GM19035 (cell line): ENCODE data around the gene DNAJC19.
"Not testable (repeated sequence)": the region's sequence is repeated elsewhere in the genome, so short reads cannot be mapped to it uniquely, and the experiment has no call there.

Experiments used
- ATAC-seq: cut with Tn5 transposase; IDR thresholded peaks from one replicate; pipeline ENCODE4 v1.9.1; 2021; ENCODE audit not compliant: unreplicated experiment

Gene DNAJC19

DNA sequence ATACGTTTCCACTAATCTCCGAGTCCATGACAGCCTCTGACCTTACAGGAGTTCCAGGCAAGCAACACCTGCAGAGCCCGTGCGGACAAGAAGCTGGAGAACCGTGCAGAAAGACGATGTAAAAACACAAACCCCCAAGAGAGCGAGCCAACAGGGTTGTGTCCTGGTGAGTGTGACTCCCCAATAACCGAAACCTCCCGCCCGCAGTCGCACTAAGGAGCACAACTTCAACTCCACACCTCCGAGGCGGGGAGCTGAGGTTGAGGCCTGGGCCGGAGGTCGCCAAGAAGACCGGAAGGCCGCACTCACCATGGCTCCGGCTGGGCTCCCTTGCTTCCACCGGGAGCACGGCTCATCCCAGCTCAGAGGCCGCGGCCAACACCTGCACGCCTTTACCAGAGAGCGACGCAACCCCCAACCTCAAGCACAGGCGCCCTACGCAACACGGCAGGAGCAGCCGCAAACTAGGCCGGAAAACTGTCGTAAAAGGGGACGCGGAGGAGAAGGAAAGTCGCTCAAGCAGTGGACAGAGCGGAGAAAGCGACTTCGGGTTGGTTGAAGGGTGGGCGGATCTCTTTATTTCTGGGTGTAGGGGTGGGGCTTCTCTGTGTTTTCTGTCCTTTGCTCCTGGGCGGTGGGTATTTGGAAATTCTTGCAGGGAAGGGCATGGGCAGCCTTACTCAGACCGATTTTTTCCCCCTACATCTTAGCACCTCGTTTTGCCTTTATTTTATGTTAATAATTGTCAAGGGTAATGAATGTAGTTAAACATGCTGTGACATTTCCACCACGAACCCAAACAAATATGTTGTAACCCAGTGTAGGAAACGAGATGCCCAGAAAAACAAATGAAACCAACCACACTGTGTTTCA lies at the start of gene DNAJC19:
DNAJC19 (minus strand) TSS at position 446 of the 873 bp plus-strand sequence; CDS start at position 312, 134 bp downstream.
- peak; percentile 97 for ATAC-seq

DNA sequence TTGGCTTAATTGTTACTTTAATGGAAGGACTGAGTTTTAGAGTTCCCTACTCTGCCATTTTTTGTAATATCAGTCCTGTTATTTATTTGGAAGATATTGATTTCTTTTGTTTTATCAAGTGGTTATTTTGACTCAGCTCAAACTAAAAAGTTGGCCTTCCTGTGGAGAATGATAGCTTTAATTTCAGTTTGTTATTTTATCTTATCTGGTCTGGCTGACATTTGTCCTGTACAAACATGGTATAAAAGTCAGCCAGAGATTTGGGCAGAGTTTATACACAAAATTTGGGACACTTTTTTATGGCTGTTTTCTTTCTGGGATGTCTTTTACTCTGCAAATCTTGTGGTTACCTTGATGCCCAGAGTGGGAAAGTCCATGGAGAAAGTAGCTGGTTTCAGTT lies 41.4 kb upstream of the DNAJC19 start:
- ATAC-seq = no peak

DNA sequence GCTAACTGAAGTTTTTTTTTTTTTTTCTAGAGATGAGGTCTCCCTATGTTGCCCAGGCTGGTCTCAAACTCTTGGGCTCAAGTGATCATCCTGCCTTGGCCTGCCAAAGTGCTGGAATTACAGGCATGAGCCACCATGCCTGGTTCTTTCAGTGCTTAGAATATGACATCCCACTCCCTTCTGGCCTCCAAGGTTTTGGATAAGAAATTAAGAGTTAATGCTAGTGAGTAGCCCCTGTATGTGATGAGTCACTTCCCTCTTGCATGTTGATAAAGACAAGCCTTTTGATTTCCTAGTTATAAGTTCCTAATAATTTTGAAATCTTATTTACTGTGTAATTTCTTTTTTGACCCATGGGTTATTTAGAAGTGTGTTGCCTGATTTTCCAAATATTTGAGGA lies 35.7 kb upstream of the DNAJC19 start:
- ATAC-seq = no peak

DNA sequence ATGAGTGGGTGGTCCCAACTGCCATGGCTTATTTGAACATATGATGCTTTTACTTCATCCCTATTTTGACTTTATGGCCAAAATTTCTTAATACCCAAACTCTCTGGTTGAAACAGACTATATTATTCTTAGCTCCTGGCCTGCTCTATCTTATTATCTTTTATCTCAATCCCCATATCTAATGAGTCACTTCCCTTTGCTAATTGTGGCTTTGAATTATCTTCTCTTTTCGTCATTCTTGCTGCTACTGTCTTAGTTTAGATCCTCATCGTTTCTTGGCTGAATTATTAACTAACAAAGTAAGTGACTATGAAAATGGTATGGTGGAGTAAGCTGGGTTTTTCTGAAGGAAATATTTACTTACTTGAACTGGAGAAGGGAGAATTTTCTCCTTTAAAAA lies 28.2 kb upstream of the DNAJC19 start:
- ATAC-seq = no peak

DNA sequence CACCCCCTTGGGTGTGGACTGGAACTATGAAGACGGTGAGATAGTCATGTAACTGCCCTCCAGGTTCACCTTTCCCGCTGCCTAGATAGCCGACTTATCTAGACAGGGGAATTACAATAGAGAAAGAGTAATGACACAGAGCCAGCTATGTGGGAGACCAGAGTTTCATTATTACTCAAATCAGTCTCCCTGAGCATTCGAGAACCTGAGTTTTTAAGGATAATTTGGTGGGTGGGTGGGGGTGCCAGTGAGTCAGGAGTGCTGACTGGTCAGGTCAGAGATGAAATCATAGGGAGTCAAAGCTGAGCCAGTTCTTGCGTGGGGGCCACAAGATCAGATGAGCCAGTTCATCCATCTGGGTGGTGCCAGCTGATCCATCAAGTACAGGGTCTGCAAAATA lies 19.7 kb upstream of the DNAJC19 start:
- ATAC-seq = no peak

DNA sequence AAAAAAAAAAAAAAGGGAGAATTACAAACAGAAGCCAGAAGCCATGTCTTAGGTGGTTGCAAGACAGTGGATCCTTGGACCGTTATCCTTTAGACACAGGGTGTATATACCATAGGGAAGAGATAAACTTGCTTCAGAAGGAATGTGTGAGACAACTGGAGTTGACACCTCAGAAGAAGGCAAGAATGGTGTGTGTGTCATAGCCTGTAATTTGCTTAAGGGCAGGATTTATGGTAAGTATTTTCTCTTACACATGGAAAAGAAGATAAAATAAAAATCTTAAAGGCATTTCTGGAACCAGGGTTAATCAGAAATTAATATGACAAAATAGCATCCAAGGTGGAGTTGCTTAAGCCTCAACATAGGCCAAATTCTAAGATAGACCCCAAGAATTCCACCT lies 19.3 kb upstream of the DNAJC19 start:
- no peak for ATAC-seq

DNA sequence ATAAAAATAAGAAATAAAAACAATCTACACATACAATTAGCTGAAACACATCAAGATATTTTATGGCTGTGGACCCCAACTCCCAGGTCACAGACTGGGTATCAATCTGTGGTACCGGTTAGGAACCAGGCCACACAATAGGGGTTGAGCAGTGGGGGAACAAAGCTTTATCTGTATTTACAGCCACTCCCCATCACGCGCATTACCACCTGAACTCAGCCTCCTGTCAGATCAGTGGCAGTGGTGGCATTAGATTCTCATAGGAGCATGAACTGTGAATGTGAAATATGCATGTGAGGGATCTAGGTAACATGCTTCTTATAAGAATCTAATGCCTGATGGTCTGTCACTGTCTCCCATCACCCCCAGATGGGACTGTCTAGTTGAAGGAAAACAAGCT lies 17.7 kb upstream of the DNAJC19 start:
- no peak for ATAC-seq

DNA sequence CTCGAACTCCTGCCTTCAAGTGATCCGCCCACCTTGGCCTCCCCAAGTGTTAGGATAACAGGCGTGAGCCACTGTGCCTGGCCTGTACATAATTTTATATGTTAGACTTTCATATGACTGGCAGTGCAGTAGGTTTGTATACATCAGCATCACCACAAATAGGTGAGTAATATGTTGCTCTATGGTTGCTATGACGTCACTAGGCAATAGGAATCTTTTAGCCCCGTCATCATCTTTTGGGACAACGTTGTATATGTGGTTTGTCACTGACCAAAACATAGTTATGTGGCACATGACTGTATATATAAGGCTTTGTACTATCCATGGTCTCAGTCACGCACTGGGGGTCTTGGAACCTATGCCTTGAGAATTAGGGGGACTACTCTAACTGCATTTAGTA lies 17.0 kb upstream of the DNAJC19 start:
- no peak for ATAC-seq

DNA sequence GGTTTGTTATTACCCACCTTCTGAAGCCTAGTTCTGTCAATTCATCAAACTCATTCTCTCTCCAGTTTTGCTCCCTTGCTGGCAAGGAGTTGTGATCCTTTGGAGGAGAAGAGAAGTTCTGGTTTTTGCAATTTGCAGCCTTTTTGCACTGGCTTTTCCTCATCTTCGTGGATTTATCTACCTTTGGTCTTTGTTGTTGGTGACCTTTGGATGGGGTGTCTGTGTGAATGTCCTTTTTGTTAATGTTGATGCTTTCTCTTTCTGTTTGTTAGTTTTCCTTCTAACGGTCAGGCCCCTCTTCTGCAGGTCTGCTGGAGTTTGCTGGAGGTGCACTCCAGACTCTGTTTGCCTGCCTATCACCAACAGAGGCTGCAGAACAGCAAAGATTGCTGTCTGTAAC lies 13.9 kb upstream of the DNAJC19 start:
- not testable (repeated sequence) for ATAC-seq

DNA sequence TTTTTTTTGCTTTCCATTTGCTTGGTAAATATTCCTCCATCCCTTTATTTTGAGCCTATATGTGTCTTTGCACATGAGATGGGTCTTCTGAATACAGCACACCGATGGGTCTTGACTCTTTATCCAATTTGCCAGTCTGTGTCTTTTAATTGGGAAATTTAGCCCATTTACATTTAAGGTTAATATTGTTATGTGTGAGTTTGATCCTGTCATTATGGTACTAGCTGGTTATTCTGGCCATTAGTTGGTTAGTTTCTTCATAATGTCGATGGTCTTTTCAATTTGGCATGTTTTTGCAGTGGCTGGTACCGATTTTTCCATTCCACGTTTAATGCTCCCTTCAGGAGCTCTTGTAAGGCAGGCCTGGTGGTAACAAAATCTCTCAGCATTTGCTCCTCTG lies 12.8 kb upstream of the DNAJC19 start:
- not testable (repeated sequence) for ATAC-seq

DNA sequence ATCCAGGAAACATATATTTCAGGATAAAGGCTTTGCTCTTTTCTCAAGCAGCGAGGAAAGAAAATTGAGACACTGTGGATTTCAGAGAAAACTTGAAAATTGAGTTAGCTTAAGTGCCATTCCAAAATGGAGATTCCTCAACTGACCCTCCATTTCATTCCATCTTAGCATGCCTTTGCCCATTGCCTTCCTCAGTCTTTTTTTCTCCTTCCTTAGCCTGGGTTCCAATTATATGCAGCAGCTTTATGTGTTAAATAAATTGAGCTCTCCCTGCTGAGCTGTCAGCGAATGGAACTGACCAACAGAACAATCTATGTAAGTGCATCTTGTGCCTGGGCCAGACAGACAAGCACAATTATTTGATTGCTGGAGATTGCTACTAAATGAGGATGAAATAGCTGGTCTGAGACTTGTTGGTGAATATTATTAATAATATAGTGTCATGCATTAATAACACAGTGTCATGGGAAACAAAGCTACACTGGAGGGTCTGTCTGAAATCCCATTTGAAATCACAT lies 6.9 kb upstream of the DNAJC19 start:
- ATAC-seq = no peak

DNA sequence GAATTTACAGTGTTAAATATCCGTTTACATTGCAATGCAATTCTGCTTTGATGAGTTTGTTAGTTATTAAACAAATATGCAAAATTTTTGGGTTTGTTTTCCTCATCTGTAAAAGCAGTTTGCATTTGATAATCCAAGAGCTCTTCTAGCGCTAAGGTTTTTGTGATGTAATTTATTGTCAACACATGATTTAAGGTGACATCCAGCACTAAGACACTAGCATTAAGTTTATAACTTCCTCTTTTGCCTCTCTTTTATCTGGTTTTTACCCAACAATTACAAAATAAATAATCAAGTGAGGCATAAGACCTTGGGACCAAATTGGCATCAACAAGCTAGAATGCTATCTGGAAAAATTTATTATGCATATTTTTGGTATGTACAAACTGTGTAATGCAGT lies 969 bp upstream of the DNAJC19 start:
- no peak for ATAC-seq

DNA sequence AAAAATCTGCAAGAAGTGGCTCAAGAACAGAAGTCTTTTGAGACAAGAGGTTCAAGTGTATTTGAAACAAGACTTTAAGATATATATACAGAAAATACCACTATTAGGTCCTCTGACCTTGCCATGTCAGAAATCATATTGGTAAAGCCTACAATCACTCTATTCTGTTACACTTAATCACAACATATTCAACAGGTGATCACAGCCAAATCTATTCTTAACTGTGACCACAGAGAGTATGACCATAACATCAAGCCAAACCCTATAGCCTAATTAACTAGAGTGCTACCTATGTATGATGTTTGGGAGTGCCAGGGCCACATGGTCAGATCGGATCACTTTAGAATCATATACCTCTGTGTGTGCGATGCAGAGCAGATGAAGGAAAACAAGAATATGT lies 2.2 kb downstream of the DNAJC19 start:
- no peak for ATAC-seq

DNA sequence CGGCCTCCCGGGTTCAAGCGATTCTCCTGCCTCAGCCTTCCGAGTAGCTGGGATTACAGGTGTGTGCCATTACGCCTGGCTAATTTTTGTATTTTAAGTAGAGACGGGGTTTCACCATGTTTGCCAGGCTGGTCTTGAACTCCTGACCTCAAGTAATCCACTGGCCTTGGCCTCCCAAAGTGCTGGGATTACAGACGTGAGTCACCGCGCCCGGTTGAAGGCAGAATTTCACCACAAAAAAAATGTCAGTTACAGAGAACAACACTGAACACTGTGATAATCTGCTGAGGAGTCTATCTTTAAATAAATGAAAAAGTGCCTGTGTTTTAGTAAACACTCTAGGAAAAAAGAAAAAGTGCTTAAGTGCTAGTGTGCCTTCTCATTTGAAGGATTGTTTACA lies 3.2 kb downstream of the DNAJC19 start:
- ATAC-seq = not testable (repeated sequence)

DNA sequence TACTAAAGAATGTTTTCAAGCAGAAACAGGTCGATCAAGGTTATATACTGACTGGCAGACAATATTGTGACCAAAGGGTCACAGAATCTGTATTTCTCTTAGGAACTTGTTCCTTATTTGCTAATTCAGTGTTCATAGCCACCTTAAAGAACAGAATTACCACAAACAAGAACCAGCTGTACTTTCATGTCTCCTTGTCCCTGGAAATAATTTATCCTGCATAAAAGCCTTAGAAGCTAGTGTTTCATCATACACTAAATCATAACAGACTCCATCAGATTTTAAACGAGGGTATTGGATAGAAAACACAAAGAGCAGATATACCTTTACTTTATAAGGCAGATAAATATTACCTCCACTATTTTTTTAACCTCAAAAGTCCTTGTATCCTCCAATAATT lies 6.4 kb downstream of the DNAJC19 start:
- no peak for ATAC-seq

DNA sequence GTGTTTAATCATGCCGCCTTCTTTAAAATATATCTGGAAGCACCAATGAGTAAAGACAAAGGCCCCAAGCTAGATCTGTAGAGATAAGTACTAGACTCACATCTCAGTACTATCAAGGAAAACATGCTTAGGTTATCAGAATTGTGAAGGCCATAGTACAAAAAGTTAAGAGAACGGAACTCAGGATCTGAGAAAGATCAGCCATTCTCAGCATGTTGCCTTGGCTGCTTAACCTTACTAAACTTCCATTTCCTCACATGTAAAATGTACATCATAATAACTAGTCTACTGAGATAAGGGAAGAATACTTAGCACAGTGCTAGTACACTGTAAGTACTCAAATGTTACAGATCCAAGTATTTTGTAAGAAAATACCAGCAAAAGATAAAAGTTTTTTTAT lies 7.6 kb downstream of the DNAJC19 start:
- ATAC-seq = no peak

DNA sequence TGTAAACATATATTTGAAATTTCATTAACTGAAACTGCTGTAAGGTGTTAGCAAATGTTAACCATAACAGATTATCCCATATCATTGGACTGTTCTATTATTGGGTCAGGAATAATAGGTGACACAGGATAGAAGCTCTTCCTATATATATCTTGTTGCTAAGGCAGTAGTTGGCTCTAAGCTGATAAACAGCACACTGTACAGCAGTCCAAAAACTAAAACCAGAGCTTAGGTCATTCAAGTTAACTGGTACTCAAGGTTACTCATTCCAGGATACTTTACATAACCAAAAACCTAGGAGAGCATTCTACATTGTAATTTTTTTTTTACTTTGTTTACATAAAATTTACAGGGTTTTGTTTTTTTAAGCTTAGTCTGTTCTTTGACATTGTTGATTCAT lies 8.9 kb downstream of the DNAJC19 start:
- ATAC-seq = no peak

DNA sequence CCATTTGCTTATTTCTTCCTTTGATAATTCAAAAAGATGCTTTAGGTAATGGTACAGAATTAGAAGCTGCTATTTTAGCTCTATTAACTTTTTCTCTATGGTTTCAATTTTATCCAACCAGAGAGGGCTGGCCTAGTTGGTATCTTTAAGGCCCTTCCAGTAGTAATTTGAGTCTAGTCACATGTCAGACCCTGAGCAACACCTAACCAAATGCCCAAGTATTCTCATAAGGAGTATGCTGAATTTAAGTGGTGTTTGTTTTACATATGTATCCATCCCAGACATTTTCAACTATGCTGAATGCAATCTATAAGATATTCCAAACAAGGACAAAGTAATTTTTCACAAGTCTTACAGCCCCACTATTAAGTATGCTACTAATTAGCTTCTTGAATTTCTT lies 9.6 kb downstream of the DNAJC19 start:
- ATAC-seq = no peak

DNA sequence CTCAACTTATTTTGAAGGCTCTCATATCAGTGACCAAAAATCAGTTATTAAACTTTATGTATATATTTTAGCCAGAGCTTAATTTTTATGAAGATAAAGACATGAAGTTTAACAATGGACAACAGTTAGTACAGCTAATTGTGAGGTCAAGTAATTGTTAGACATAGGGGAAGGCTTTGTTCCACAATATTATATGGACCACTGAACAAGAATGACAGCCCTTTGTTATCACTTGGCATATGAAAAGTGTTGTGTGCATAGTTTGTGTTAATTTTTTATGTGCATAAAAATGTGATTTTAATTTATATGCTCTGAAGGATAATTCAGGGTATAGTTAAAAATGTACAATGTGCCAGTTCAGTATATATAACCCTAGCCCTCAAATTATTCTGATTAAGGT lies 12.0 kb downstream of the DNAJC19 start:
- no peak for ATAC-seq

DNA sequence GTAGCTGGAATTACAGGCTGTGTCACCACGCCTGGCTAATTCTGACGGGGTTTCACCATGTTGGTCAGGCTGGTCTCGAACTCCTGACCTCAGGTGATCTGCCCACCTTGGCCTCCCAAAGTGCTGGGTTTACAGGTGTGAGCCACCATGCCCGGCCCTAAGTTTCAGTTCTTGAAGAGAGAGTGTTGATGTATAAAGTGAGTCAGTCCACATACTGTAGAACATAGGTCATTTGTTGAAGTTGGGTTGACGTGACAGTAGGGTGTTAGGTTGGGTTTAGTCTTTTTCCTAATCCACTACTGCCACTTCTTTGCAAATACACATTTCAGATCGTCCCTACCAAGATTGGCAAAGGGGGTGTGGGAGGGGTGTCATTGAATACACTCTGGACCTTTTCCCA lies 15.2 kb downstream of the DNAJC19 start:
- ATAC-seq = no peak

DNA sequence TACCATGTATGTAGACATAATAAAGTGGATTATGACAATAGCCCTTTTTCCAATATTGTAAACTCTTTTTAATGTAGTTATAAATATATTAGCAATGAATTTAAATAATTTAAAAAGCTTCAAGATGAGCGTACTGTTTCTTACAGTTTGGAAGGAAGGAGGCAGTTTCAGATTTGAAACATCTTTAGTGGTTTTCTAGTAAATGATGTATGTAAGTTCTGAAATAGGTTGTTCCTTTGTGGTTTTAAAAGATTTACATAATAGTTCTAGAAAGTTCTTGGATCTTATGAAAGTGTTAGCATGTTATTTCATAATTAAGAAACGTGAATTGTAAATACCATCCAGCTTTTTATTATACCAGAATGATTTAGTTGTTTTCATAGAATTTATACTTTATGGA lies 16.0 kb downstream of the DNAJC19 start:
- ATAC-seq = peak; percentile 52

DNA sequence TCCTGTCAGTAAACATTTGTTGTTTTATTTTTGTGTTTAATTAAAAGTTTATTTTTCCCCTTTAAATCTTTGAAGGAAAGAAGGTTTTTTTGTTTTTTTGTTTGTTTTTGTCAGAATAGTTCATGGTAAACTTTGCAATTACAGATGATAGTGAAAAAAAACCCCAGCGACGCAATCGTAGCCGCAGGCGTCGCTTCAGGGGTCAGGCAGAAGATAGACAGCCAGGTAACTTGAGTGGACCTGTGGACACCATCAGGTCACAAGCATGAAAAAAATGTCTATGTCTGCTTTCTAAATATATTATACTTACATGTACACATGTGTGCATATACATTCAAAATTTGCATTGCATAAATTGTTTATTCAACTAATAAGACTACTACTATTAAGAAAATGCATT lies 18.6 kb downstream of the DNAJC19 start:
- ATAC-seq = no peak

DNA sequence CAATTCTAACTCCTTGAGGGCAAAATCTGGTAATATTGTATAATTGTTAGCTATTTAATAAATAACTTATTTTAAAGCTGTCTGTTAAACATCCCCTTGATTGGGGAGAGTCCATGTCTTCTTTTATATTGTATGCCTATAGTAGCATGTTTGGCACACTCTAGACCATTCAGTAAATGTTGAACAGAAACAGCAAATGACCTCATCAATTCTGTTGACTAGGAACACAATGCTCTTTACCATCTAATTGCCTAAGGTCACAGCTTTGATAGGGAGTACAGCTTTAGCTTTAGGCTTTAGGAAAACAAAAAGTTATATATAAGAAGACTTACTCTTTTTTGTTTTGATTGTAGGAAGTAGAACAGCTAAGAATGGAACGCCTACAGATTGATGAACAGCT lies 27.0 kb downstream of the DNAJC19 start:
- ATAC-seq = no peak
